Hepatic stellate cell (primary cell): ENCODE measurements around the gene CLIC1.
"Not testable (repeated sequence)": the region's sequence is repeated elsewhere in the genome, so short reads cannot be mapped to it uniquely, and the experiment has no call there.

Source experiments
- DNase-seq: peaks from one replicate; pipeline ENCODE4 v3.0.0; 2011; ENCODE audit warnings: low spot score

Gene CLIC1

DNA sequence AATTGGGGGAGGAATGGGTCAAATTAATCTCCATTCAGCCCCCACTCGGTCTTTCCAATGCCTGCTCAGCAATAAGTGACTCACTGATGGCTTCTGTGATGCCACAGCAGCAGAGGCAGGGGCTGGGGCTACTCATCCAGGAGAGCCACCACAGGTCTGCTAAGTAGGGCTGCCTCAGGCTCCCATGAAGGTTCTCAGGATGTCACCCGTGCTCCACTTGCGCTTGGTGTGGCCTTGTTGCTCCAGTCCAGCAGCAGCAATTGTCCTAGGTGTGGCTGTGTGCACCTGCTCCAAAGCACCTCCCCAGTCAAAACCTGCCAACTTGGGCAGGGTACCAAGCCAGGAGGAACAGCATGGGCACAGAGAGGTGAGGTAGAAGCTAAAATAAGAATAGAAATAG, 14.2 kb downstream of the CLIC1 start:
- DNase-seq: no peak

- no peak for DNase-seq
These were observed 14.8 kb downstream of the CLIC1 start, which contains the start of gene LY6G6C for GRCh38 chr6:31721351-31722020. TSS of gene LY6G6C (minus strand) at chr6:31721746. CDS start at chr6:31721679, 67 bp downstream.

- no peak for DNase-seq
These were observed 16.0 kb downstream of the CLIC1 start for GRCh38 chr6:31720196-31720770.

- DNase-seq: no peak
These were observed 17.3 kb downstream of the CLIC1 start for GRCh38 chr6:31719001-31719400.

- DNase-seq: no peak
These were observed 18.1 kb downstream of the CLIC1 start for GRCh38 chr6:31718265-31718664.

- DNase-seq: no peak
These were observed 18.7 kb downstream of the CLIC1 start for GRCh38 chr6:31717499-31718222.

- DNase-seq: no peak
These were observed 21.0 kb downstream of the CLIC1 start, which contains the start of gene LY6G6D for GRCh38 chr6:31715022-31715958. TSS of gene LY6G6D (plus strand) at chr6:31715348. CDS start at chr6:31715356, 8 bp downstream.

DNA sequence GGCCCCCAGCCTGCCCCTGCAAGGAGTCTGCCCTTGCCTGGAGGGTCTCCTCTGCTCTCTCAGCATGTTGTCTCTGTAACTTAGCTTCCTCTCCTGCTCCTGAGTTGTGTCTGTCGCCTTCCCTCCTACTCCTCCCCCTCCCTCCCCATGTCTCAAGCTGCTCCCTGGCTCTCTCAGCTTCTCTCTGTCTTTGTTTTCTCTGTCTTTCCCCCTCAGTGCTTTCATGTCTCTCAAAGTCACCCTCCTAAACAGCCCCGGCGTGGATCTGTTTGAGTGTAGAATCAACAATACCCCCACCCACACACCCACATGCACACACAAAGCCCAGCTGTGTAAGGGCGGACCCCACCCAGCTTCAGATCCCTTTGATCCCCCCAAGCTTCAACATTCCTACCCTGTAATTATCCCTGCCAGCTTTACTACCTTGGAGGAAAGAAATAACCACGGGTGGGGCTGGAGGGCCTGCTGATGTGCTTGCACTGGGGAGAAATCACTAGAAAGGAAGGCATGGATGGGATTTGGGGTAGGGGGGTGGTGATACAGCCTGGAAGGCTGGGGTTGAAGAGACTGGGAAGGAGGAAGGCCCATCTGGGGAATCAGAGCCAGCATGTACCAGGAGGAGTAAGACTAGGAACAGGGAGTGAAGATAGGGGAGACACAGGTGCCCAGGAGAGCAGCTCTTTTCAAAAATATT, 22.2 kb downstream of the CLIC1 start:
- no peak for DNase-seq

- DNase-seq: no peak
These were observed 22.9 kb downstream of the CLIC1 start for GRCh38 chr6:31713465-31713864.

GRCh38 chr6:31712296-31712695, 24.0 kb downstream of the CLIC1 start:
- no peak for DNase-seq

DNA sequence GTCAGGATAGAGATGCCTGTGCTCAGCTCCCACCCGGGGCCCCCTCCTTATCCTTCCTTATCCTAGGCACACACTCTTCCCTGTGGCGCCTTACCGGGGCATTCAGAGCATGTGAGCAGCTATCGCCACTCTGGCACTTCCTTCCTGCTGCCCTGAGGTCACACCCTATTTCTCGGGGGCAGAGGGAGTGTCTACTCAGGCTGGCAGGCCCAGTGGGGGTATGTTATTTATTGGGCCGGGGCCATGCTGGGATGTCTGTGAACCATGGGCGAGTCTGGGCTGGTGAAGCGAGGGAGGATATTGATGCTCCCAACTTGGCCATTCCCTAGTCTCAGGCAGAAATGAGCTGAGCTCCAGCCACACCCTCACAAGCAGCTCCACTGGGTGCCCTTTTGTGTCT, 25.1 kb downstream of the CLIC1 start:
- DNase-seq: no peak

GRCh38 chr6:31710523-31711219, 25.7 kb downstream of the CLIC1 start:
- no peak for DNase-seq

- DNase-seq: not testable (repeated sequence)
These were observed 27.2 kb downstream of the CLIC1 start for GRCh38 chr6:31709157-31709556.

- no peak for DNase-seq
These were observed 28.1 kb downstream of the CLIC1 start for GRCh38 chr6:31708224-31708623.

GRCh38 chr6:31707701-31708100, 28.6 kb downstream of the CLIC1 start:
- no peak for DNase-seq

GRCh38 chr6:31706599-31706998, 29.7 kb downstream of the CLIC1 start, which contains the start of gene LY6G6F:
TSS of gene LY6G6F (plus strand) at chr6:31706866. CDS start at chr6:31706907, 41 bp downstream.
- no peak for DNase-seq

GRCh38 chr6:31705931-31706330, 30.4 kb downstream of the CLIC1 start:
- no peak for DNase-seq

- DNase-seq: peak; percentile 99
These were observed 33.3 kb downstream of the CLIC1 start, which contains the start of gene ABHD16A for GRCh38 chr6:31702819-31703716. TSS of gene ABHD16A (minus strand) at chr6:31703324. CDS start at chr6:31703281, 43 bp downstream.

GRCh38 chr6:31702405-31702818, 33.9 kb downstream of the CLIC1 start:
- DNase-seq: no peak
